HG03469 (cell line): ENCODE results near the gene C1QL2.

Experiments
- ATAC-seq: cut with Tn5 transposase; IDR thresholded peaks from one replicate; pipeline ENCODE4 v1.9.1; 2021; ENCODE audit warnings: mild to moderate bottlenecking, moderate library complexity, moderate number of reproducible peaks; ENCODE audit not compliant: unreplicated experiment

C1QL2 gene

GRCh38 chr2:119179991-119180390 lies 21.4 kb upstream of the C1QL2 start:
- no peak for ATAC-seq

GRCh38 chr2:119179202-119179601 lies 20.7 kb upstream of the C1QL2 start:
- ATAC-seq = no peak

- no peak for ATAC-seq
These were observed 20.2 kb upstream of the C1QL2 start for GRCh38 chr2:119178776-119179175.

- no peak for ATAC-seq
These were observed 19.3 kb upstream of the C1QL2 start for GRCh38 chr2:119177838-119178190.

GRCh38 chr2:119177171-119177837 lies 18.8 kb upstream of the C1QL2 start:
- ATAC-seq = no peak

GRCh38 chr2:119175517-119175916 lies 17.0 kb upstream of the C1QL2 start:
- ATAC-seq = no peak

GRCh38 chr2:119174993-119175347 lies 16.4 kb upstream of the C1QL2 start:
- ATAC-seq = no peak

GRCh38 chr2:119174216-119174992 lies 15.9 kb upstream of the C1QL2 start:
- ATAC-seq = peak; percentile 75

- ATAC-seq = no peak
These were observed 15.1 kb upstream of the C1QL2 start for GRCh38 chr2:119173556-119174060.

GRCh38 chr2:119170504-119170903 lies 12.0 kb upstream of the C1QL2 start:
- ATAC-seq = no peak

- no peak for ATAC-seq
These were observed 11.2 kb upstream of the C1QL2 start for GRCh38 chr2:119169717-119170116.

GRCh38 chr2:119160361-119160990 lies 1.9 kb upstream of the C1QL2 start:
- no peak for ATAC-seq

GRCh38 chr2:119157850-119158511 lies 570 bp downstream of the C1QL2 start:
- no peak for ATAC-seq

- ATAC-seq = no peak
These were observed 1.4 kb downstream of the C1QL2 start for GRCh38 chr2:119156891-119157773.

GRCh38 chr2:119156105-119156890 lies 2.3 kb downstream of the C1QL2 start:
- ATAC-seq = no peak

- no peak for ATAC-seq
These were observed 2.9 kb downstream of the C1QL2 start for GRCh38 chr2:119155633-119156032.

- no peak for ATAC-seq
These were observed 4.5 kb downstream of the C1QL2 start for GRCh38 chr2:119154076-119154475.

GRCh38 chr2:119149611-119150010 lies 8.9 kb downstream of the C1QL2 start:
- ATAC-seq = no peak
